Activated T-helper 17 cell treated with anti-CD3 and anti-CD28 coated beads, Interleukin-2, amount 50 U/mL, for 72 hours (primary cell): ENCODE results near the gene CDK9. TPM values are rescaled to one million over a fixed set of nuclear protein-coding genes. Genes with fewer than 3 reads are reported as not detected.
"Not testable (repeated sequence)": the region's sequence is repeated elsewhere in the genome, so short reads cannot be mapped to it uniquely, and the experiment has no call there.

Experiments used
- ATAC-seq: fragments of 150-1000 bp; cut with Tn5 transposase; replicated peaks from 2 replicates; pipeline ENCODE4 v1.10.0; 2021; ENCODE audit warnings: mild to moderate bottlenecking, moderate library complexity
- H3K27ac Mint-ChIP-seq: one replicate; pipeline ENCODE4 v1.8.0; 2022; ENCODE audit warnings: mixed read lengths
- H3K27me3 Mint-ChIP-seq: one replicate; pipeline ENCODE4 v1.8.0; 2022; ENCODE audit warnings: mixed read lengths
- H3K36me3 Mint-ChIP-seq: one replicate; pipeline ENCODE4 v1.8.0; 2022; ENCODE audit warnings: low read depth, mild to moderate bottlenecking, mixed read lengths
- H3K4me1 Mint-ChIP-seq: one replicate; pipeline ENCODE4 v1.8.0; 2022; ENCODE audit warnings: mixed read lengths
- H3K4me3 Mint-ChIP-seq: one replicate; pipeline ENCODE4 v1.8.0; 2022; ENCODE audit warnings: mild to moderate bottlenecking, mixed read lengths
- H3K9me3 Mint-ChIP-seq: one replicate; pipeline ENCODE4 v1.8.0; 2022; ENCODE audit warnings: mixed read lengths
- total RNA-seq, 2 donors: library from RNA; stranded (reverse); gene quantifications; one replicate each; pipeline ENCODE4 v1.2.3, GENCODE V29; 2022

Gene CDK9
- total RNA-seq, 2 donors from 2014 or later: 82.8 to 94.2 TPM

DNA sequence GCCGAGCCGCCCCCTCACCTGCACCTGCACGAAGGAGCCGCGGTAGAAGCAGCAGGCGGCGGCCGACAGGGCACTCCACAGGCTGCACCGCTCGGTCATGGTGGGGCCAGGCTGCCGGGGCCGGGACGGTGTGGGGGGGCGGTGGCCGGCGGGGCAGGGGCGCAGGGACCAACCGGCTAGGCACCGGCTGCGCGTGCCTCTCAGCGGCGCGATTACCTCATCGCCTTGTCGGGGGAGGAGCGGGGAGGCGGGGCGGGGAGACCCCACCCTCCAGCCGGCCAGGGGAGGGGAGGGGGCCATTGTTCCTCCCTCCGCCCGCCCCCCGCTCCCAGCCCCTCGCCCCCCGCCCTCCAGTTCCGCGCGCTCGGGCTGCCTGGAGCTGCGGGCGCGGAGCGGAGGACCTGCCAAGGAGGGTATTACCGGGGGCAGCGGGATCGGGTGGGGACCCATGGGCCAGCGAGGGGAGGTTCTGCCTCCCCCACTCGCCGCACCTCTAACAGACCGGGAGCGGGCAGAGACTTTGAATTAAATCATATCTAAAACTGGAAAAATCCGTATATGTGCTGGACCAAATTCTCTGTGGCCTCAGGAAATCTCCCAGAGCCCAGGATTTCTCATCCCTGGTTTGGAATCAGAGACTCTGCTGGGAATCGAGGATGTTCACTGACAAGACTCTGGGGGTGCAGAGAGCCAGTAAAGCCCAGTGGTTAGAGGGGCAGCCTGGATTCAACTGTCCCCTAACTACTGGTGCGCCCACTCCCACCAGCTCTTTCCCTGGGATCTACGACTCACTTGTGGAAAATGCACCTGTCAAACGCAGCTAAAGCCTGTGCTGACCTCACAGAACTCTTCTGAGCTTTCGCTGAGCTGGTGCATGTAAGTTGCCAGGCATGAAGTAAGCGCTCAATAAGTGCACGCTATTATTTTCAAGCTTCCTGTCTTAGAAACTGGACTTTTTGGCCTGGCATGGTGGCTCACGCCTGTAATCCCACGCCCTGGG lies 30.5 kb upstream of the CDK9 start:
- Mint-ChIP-seq H3K27ac (no peak overlapping the region), H3K4me1 (peaks cover 13% of the 10 kb centered on the region), H3K9me3 (no peaks in the 10 kb centered on the region), H3K4me3 (no peak overlapping the region), H3K36me3 (peaks cover 51% of the 10 kb centered on the region), H3K27me3 (no peaks in the 10 kb centered on the region)
- no peak for ATAC-seq

DNA sequence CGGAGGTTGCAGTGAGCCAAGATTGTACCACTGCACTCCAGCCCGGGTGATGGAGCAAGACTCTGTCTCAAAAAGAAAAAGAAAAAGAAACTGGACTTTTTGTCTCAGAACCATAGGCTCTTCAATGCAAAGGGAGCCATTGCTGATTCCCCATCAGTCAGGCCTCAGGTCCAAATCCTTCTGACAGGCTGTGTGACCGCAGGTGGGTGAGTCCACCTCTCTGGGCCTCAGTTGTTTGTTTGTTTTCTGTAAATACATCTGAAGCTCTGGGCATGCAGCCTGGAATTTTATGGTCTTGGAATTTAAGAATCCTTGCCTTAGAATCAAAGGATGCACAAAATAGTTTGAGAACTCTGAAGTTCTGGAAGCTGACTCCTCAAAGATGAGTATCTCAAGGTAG lies 29.6 kb upstream of the CDK9 start:
- no peak overlapping the region for H3K27ac Mint-ChIP-seq
- no peak overlapping the region for H3K4me3 Mint-ChIP-seq
- ATAC-seq: no peak
- no peaks in the 10 kb centered on the region for H3K27me3 Mint-ChIP-seq
- peaks cover 10% of the 10 kb centered on the region for H3K4me1 Mint-ChIP-seq
- no peaks in the 10 kb centered on the region for H3K9me3 Mint-ChIP-seq
- peaks cover 48% of the 10 kb centered on the region for H3K36me3 Mint-ChIP-seq

GRCh38 chr9:127756776-127757175 lies 29.1 kb upstream of the CDK9 start:
- peaks cover 47% of the 10 kb centered on the region for H3K36me3 Mint-ChIP-seq
- not testable (repeated sequence) for H3K4me1 Mint-ChIP-seq, H3K4me3 Mint-ChIP-seq, H3K27ac Mint-ChIP-seq, ATAC-seq, H3K9me3 Mint-ChIP-seq, H3K27me3 Mint-ChIP-seq

DNA sequence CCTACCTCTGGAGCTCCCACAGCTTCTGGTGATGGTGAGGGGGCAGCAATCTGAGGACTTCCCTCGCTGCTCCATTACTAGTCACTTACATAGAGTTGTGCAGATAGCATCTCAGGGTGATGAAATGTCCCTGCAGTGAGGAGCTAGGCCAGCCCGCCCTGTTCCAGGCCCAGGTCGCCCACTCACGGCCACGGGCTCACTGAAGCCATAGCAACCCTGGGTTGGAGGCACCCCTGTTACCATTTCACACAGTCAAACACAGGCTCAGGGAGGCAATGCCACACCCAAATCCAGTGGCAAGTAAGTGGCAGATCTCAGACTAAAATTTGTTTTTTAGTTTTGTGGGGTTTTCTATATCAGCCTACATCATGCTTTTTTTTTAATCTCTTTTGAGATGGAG lies 27.0 kb upstream of the CDK9 start:
- Mint-ChIP-seq H3K27me3 (no peaks in the 10 kb centered on the region), H3K9me3 (no peaks in the 10 kb centered on the region), H3K27ac (peak overlapping the region; percentile 46), H3K4me1 (peaks cover 16% of the 10 kb centered on the region), H3K4me3 (no peak overlapping the region), H3K36me3 (peaks cover 52% of the 10 kb centered on the region)
- ATAC-seq: no peak

GRCh38 chr9:127761061-127761460 lies 24.8 kb upstream of the CDK9 start:
- H3K4me3 Mint-ChIP-seq: no peak overlapping the region
- H3K36me3 Mint-ChIP-seq: peaks cover 72% of the 10 kb centered on the region
- ATAC-seq: no peak
- H3K9me3 Mint-ChIP-seq: no peaks in the 10 kb centered on the region
- H3K27ac Mint-ChIP-seq: no peak overlapping the region
- peaks cover 32% of the 10 kb centered on the region for H3K4me1 Mint-ChIP-seq
- no peaks in the 10 kb centered on the region for H3K27me3 Mint-ChIP-seq

DNA sequence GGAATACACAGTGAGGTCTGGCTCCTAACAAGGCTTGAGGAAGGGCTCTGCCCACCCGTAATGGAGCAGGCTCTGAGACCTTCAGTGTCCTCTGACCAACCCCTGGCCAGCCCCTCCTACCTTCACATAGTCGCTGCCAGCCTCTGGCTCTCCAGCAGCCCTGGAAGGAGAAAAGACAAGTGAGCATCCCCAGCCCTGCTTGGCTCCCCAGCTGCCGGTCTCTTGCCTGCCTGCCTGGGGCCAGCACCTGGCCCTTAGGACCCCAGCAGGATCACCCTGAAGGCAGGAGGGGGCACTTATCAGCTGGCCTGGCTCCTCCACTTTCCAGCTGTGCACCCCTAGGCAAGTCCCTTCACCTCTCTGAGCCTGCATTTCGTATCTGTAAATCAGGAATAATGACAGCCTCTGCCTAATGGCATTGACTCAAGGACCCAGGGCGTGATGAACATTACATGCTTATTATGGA lies 24.3 kb upstream of the CDK9 start:
- H3K4me1 Mint-ChIP-seq: peaks cover 37% of the 10 kb centered on the region
- no peak overlapping the region for H3K27ac Mint-ChIP-seq
- H3K36me3 Mint-ChIP-seq: peaks cover 77% of the 10 kb centered on the region
- H3K4me3 Mint-ChIP-seq: no peak overlapping the region
- H3K27me3 Mint-ChIP-seq: no peaks in the 10 kb centered on the region
- no peaks in the 10 kb centered on the region for H3K9me3 Mint-ChIP-seq
- ATAC-seq: no peak

GRCh38 chr9:127762111-127762676 lies 23.6 kb upstream of the CDK9 start:
- no peak overlapping the region for H3K4me3 Mint-ChIP-seq
- ATAC-seq: no peak

GRCh38 chr9:127763918-127764384 lies 21.9 kb upstream of the CDK9 start:
- ATAC-seq: peak; percentile 63

More at GRCh38 chr9:127762111-127762676, 23.6 kb upstream of the CDK9 start:
- H3K4me1 Mint-ChIP-seq: peaks cover 39% of the 10 kb centered on the region
- H3K27ac Mint-ChIP-seq: peak overlapping the region; percentile 81
- H3K27me3 Mint-ChIP-seq: no peaks in the 10 kb centered on the region
- no peaks in the 10 kb centered on the region for H3K9me3 Mint-ChIP-seq
- H3K36me3 Mint-ChIP-seq: peaks cover 77% of the 10 kb centered on the region

GRCh38 chr9:127765418-127765817 lies 20.4 kb upstream of the CDK9 start:
- H3K27ac Mint-ChIP-seq: peak overlapping the region; percentile 92
- no peaks in the 10 kb centered on the region for H3K27me3 Mint-ChIP-seq
- no peaks in the 10 kb centered on the region for H3K9me3 Mint-ChIP-seq
- no peak for ATAC-seq
- H3K4me1 Mint-ChIP-seq: peaks cover 54% of the 10 kb centered on the region
- no peak overlapping the region for H3K4me3 Mint-ChIP-seq
- H3K36me3 Mint-ChIP-seq: peaks cover 87% of the 10 kb centered on the region

More at GRCh38 chr9:127763918-127764384, 21.9 kb upstream of the CDK9 start:
- H3K27me3 Mint-ChIP-seq: no peaks in the 10 kb centered on the region
- H3K9me3 Mint-ChIP-seq: no peaks in the 10 kb centered on the region
- H3K4me1 Mint-ChIP-seq: peaks cover 46% of the 10 kb centered on the region
- peaks cover 80% of the 10 kb centered on the region for H3K36me3 Mint-ChIP-seq
- H3K4me3 Mint-ChIP-seq: no peak overlapping the region
- peak overlapping the region; percentile 81 for H3K27ac Mint-ChIP-seq

DNA sequence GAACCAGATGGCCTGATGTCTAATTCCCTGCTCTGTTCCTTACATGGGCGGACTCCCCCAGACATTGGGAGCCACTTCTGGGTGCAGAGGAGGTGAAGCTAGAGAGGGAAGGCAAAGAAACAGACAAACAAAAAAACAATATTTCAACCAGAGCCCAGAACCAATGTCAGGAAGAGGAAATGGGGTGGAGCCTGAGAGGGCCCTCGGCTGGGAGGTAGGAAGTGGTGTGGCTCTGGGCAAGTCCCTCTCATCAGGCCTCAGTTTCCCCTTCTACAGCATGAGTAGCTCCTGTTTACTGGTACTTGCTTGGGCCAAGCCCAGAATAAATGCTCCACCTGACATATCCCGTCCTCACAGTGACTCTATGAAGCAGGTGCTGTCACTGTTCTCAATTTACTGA lies 18.4 kb upstream of the CDK9 start:
- peak overlapping the region; percentile 90 for H3K4me3 Mint-ChIP-seq
- peak overlapping the region; percentile 92 for H3K27ac Mint-ChIP-seq
- peaks cover 91% of the 10 kb centered on the region for H3K36me3 Mint-ChIP-seq
- no peaks in the 10 kb centered on the region for H3K9me3 Mint-ChIP-seq
- H3K4me1 Mint-ChIP-seq: peaks cover 56% of the 10 kb centered on the region
- no peaks in the 10 kb centered on the region for H3K27me3 Mint-ChIP-seq
- ATAC-seq: no peak

DNA sequence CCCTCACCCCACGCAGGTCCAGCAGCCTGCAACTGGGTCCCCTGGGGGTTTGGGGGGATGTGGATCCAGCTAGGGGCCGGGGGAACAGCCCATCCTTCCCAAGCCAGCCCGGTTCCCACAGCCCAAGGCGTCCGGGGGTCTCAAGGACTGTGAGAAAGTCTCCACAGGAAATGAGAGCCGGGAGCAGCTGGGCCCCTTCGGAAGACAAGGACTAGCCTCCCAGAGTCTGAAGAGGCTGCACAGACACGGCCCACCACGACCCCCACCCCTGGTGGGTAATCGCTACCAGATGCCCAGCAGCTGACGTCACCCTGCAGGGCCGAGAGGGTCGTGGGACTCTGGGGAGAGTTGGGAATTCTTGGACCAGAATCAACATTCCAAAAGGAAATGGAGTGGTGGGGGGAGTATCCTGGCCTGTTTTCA lies 17.9 kb upstream of the CDK9 start:
- H3K36me3 Mint-ChIP-seq: peaks cover 91% of the 10 kb centered on the region
- H3K4me1 Mint-ChIP-seq: peaks cover 51% of the 10 kb centered on the region
- peak overlapping the region; percentile 90 for H3K4me3 Mint-ChIP-seq
- H3K27ac Mint-ChIP-seq: peak overlapping the region; percentile 92
- no peaks in the 10 kb centered on the region for H3K9me3 Mint-ChIP-seq
- no peaks in the 10 kb centered on the region for H3K27me3 Mint-ChIP-seq
- no peak for ATAC-seq

DNA sequence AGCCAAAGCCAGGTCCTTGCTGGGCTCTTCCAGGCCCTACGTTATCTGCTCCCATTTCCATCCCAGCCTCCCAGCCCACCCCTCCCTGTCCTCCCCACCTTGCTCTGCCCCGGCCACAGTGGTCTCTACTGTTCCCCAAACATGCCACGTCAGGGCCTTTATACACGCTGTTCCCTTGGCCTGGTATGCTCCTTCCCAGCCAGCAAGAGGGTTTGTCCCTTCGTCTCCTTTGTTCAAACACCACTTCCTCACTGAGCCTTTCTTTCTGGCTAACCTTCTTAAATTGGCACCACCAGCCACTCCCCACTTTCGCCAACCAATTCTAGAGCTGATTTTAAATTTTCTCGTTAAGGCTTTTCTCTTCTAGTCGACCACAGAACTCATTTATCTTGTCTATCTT lies 17.1 kb upstream of the CDK9 start:
- H3K4me1 Mint-ChIP-seq: peaks cover 47% of the 10 kb centered on the region
- peak overlapping the region; percentile 92 for H3K27ac Mint-ChIP-seq
- no peaks in the 10 kb centered on the region for H3K27me3 Mint-ChIP-seq
- ATAC-seq: no peak
- H3K36me3 Mint-ChIP-seq: peaks cover 91% of the 10 kb centered on the region
- H3K9me3 Mint-ChIP-seq: no peaks in the 10 kb centered on the region
- H3K4me3 Mint-ChIP-seq: peak overlapping the region; percentile 90

DNA sequence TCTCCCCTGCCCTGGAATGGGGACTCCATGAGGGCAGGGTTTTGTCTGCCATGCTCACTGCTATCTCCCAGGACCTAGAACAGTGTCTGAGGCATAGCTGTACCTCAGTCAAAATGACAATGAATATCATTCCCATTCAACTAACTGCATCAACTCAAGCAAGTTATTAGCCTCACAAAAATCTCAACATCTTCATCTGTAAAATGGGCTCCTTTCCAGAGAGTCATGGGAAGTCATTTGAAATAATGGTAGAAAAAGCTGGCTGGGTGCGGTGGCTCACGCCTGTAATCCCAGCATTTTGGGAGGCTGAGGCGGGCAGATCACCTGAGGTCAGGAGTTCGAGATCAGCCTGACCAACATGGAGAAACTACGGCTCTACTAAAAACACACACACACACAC lies 16.7 kb upstream of the CDK9 start:
- Mint-ChIP-seq H3K4me1 (peaks cover 44% of the 10 kb centered on the region), H3K4me3 (peak overlapping the region; percentile 90), H3K36me3 (peaks cover 91% of the 10 kb centered on the region), H3K27ac (peak overlapping the region; percentile 92), H3K9me3 (no peaks in the 10 kb centered on the region), H3K27me3 (no peaks in the 10 kb centered on the region)
- no peak for ATAC-seq

- no peaks in the 10 kb centered on the region for H3K27me3 Mint-ChIP-seq
- H3K27ac Mint-ChIP-seq: peak overlapping the region; percentile 87
- peaks cover 93% of the 10 kb centered on the region for H3K36me3 Mint-ChIP-seq
- H3K4me3 Mint-ChIP-seq: peak overlapping the region; percentile 90
- no peaks in the 10 kb centered on the region for H3K9me3 Mint-ChIP-seq
- H3K4me1 Mint-ChIP-seq: peaks cover 37% of the 10 kb centered on the region
- ATAC-seq: no peak
Observed at GRCh38 chr9:127769929-127770582, 15.8 kb upstream of the CDK9 start.
